NCI-H2196 (cell line): ENCODE results near the gene ZNF536.
"Not testable (repeated sequence)": the region's sequence is repeated elsewhere in the genome, so short reads cannot be mapped to it uniquely, and the experiment has no call there.

Experiments
- DNase-seq: peaks from one replicate; lab custom pipeline; 2025; ENCODE audit not compliant: unreplicated experiment; lab: John Stamatoyannopoulos, UW

The ZNF536 gene

DNA sequence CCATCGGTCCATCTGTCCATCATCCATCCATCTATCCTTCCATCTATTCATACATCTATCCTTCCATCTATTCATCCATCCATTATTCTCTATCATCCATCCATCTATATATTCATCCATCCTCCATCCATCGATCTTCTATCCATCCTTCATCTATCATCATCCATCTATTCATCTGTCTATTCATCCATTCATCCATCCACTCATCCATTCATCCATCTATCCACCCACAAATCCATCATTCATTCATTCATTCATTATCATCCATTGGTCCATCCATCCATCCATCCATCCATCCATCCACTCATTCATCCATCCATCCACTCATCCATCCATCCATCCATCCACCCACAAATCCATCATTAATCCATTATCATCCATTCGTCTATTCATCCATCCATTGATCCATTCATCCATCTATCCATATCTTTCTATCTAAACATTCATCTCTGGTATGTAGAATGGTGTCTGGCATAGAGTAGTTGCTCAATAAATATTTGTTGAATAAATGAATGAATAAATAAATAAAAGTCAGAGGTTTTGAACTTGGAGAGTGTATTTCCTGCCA is 36.6 kb downstream of the ZNF536 start:
- no peak for DNase-seq

- DNase-seq = no peak
Observed at GRCh38 chr19:30411714-30412113, 39.5 kb downstream of the ZNF536 start.

- DNase-seq = no peak
Observed at GRCh38 chr19:30416375-30416774, 44.2 kb downstream of the ZNF536 start.

DNA sequence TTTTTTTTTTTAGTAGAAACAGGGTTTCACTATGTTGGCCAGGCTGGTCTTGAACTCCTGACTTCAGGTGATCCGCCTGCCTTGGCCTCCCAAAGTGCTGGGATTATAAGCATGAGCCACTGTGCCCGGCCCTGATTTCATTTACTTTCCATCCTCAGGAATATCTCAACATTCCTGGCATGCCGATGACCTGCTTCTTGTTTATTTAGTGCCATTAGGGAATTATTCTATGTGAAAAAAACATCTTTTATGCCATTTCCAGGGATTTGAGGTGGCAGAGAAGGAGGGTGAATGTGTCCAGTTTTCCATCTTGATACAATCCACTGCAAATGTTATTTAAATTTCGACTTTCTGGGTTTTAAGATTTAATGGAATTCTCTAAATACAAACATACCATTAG is 45.0 kb downstream of the ZNF536 start:
- DNase-seq = not testable (repeated sequence)

DNA sequence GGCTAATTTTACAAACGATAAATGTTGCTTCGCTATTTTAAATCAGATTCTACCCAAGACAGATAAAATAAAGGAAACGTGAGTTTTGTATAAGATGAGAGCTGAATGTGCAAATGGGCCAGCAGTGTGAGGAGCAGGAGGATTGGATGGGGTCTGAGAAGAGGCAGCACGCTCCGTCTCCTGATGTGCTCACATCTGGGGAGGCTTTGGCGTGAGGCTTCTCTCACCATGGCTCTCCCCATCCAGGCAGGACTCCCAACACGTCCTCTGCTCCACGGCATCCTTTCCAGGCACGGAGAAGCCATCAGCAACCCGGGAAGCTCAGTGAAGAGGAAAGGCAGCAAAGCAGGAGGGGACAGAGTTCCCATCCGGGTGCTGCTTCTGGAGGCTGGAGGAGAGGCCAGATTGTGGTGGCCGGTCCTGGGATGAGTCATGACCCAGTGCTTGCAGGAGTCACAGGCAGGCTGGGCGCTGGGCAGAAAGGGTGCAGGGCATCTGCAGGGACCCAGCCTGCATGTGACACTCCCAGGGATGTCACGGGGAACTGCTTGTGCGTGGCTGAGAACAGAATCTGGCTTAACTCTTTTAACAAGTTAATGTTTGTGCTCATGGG is 47.5 kb downstream of the ZNF536 start:
- no peak for DNase-seq

GRCh38 chr19:30420316-30420715 is 48.1 kb downstream of the ZNF536 start:
- DNase-seq = no peak

GRCh38 chr19:30420881-30421280 is 48.7 kb downstream of the ZNF536 start:
- no peak for DNase-seq

DNA sequence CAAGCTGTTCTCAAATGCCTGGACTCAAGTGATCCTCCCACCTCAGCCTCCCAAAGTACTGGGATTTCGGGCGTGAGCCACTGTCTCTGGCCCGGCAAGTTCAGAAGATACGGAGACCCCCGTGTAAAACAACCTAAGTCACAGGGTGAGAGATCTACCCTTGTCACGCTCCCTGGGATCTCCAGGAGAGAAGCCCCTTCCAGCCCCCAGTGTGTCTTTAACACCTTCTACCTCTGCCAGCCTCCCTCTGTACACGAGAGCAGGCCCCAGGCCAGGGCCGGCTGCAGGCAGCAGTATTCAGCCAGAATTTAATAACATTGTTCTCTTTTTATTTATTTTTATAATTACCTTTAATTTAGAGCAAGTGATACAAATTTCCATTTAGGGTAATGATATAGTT is 49.4 kb downstream of the ZNF536 start:
- no peak for DNase-seq

GRCh38 chr19:30423481-30423880 is 51.3 kb downstream of the ZNF536 start:
- DNase-seq = no peak

DNA sequence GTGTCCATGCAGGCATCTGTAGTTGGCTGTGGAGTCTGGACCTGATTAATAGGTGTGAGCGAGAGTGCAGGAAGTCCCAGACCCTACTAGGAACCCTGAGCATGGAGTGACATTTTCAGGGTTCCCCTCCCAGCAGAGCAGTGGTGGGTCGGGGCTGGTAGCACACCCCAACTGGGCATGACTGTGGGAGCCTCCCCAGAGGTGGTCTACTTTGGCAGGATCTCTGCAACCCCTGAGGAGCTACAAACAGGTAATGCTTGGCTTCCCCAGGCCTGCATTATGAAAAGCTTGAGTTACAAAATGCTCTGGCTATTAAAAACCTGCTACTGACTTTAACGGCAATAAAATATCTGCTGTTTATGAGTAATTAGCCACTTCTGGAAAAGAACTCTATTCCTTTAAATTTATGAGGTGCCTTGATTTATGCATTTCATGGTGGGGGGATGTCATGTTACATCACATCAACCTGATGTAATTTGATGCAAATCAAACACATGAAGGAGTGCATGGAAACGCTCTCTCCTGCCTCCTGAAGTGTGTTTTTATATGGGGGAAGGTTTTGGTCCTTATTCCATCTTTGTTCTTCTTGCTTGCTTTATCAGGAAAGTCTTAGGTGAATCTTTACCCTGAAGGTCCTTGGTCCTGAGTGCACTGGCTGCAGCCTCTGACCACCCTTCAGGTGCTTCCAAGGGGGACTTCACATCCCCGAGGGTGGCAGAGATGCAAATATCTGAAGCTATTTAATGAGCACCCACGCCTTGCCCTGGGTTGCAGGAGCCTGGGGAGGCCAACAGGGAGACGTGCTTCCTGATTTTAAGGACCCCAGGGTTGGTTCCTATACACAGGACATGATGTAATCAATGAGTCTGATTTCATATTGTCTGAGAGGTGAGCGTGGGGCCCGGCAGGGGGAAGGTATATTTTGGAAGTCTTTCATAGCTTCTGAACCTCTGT is 54.0 kb downstream of the ZNF536 start:
- DNase-seq = no peak

DNA sequence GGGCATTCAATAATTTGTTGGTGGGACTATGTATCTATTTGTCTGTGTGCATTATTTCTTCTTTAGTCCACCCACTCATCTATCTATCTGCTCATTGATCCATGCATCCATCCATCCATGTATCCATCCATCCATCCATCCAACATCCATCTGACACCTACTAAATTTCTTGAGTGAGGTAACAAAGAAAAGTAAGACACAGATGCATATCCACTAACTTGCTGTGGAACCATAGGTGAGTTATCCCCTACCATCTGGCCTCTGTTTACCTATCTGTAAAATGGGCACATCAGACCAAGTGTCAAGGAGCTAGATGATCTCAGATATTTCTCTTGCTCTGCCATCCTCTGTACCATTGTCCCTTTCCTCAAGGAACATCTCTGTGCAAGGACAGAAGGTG is 54.7 kb downstream of the ZNF536 start:
- no peak for DNase-seq

DNA sequence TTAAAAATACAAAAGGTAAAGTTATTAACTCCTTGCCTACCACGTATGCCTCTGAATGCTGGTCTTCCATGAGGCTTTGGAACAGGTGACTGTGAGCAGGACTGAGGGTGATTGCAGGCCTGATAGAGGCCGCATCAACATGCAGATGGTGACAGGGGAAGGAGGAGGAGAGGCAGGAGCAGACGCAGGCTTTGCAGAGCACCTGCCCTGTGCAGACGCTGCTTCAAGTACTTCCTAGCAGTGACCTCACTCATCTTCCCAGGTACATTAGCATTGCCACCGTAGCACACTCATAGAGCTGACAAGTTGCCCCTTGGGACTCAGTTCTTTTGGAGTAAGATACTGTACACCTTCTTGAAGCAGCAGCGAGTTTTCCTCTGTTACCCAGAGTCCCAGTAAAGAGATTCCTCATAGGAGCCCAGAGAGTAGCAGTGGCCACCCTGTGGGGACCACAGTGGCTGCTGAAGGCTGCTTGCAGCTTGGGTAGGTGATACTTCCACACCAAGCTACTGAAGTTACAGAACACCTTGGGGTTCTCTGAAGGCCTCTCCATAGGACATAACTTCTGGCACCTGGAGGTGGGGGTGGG is 56.0 kb downstream of the ZNF536 start:
- no peak for DNase-seq

- DNase-seq = no peak
Observed at GRCh38 chr19:30428844-30429243, 56.7 kb downstream of the ZNF536 start.

GRCh38 chr19:30430206-30430734 is 58.1 kb downstream of the ZNF536 start:
- no peak for DNase-seq

GRCh38 chr19:30431591-30431990 is 59.4 kb downstream of the ZNF536 start:
- DNase-seq = no peak

DNA sequence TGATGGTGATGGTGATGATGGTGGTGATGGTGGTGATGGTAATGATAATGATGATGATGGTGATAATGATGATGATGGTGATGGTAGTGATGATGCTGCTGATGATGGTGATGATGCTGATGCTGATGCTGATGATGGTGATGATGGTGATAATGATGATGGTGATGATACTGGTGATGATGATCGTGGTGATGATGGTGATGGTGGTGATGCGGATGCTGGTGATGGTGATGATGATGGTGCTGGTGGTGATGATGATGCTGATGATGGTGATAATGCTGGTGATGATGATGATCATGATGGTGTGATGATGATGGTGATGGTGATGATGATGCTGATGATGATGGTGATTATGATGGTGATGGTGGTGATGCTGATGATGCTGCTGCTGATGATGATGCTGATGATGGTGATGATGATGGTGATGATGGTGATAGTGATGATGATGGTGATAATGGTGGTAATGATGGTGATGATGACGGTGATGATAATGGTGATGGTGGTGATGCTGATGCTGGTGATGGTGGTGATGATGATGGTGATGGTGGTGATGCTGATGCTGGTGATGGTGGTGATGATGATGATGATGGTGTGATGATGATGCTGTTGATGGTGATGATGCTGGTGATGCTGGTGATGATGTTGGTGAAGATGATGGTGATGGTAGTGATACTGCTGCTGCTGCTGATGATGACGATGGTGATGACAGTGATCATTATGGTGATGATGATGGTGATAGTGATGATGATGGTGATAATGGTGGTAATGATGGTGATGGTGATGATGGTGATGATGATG is 62.8 kb downstream of the ZNF536 start:
- DNase-seq = no peak

DNA sequence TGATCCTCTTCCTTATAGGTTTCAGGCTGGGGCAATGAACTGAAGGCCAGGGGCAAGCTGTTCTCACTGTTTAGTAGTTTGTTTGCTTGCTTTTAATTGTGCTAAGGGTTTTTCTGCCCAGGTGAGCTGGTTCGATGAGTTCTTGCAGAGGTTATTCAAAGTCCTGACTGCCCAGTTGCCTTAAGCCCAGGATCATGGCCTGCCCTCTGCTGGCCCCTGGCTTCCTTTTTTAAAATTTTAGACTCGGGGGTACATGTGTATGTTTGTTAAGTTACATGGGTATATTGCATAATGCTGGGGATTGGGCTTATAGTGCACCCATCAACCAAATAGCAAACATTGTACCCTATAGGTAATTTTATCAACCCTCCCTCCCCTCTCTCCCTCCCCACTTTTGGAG is 65.7 kb downstream of the ZNF536 start:
- no peak for DNase-seq

DNA sequence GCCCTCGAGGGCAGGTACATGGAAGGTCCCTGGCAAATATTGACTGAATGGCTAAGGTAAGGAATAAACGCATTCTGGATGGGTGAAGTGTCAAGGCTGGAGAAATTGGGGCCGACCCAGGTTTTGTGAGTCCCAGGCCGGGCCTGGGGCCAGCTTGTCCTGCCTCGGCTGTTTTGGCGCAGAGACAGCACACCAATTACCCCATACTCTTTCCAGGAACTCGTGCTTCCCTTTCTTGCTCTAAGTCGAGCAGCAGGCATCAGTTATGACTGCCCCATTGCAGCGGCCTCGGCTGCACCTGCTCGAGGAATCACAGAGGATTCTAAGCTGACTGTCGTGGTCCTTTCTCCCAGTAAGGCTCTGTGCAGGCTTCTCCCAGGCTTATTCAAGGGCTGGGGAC is 67.1 kb downstream of the ZNF536 start:
- DNase-seq = no peak

DNA sequence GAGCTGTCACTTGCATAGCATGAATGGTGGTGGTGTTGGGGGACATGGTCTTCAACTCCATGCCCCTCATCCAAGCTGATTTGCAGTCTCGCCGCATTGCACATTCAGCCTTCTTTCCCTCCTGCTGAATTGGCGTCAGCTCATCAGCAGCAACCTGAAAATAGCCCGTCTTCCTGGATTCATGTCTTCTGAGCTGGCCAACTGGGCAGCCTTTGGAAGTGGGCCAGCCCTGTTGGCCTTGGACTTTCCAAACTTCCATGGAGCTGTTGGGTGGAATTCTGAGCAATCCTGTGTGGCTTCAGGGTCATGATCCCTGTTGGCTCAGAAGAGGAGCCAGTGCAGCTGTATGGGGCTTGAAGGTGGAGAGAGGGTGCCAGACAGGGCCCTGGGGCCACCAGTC is 68.8 kb downstream of the ZNF536 start:
- no peak for DNase-seq

GRCh38 chr19:30442674-30443073 is 70.5 kb downstream of the ZNF536 start:
- no peak for DNase-seq
